Renal cortical epithelial cell (primary cell): ENCODE data around the gene ANKS1A. TPM values are rescaled to one million over a fixed set of nuclear protein-coding genes. Genes with fewer than 3 reads are reported as not detected.
"Not testable (repeated sequence)": the region's sequence is repeated elsewhere in the genome, so short reads cannot be mapped to it uniquely, and the experiment has no call there.

Source experiments
- DNase-seq: peaks from one replicate; pipeline ENCODE4 v3.0.0-alpha.2; 2011; ENCODE audit warnings: low read depth
- total RNA-seq: library from RNA; depleted of rRNA; stranded (reverse); fragments of >200 nt; gene quantifications from 2 replicates; pipeline ENCODE4 v1.2.3, GENCODE V29; 2014

The ANKS1A gene
- total RNA-seq, 1 donor from 2014 or later = 24.5 TPM

- not testable (repeated sequence) for DNase-seq
These were observed 3.2 kb upstream of the ANKS1A start for GRCh38 chr6:34885837-34886236.

DNA sequence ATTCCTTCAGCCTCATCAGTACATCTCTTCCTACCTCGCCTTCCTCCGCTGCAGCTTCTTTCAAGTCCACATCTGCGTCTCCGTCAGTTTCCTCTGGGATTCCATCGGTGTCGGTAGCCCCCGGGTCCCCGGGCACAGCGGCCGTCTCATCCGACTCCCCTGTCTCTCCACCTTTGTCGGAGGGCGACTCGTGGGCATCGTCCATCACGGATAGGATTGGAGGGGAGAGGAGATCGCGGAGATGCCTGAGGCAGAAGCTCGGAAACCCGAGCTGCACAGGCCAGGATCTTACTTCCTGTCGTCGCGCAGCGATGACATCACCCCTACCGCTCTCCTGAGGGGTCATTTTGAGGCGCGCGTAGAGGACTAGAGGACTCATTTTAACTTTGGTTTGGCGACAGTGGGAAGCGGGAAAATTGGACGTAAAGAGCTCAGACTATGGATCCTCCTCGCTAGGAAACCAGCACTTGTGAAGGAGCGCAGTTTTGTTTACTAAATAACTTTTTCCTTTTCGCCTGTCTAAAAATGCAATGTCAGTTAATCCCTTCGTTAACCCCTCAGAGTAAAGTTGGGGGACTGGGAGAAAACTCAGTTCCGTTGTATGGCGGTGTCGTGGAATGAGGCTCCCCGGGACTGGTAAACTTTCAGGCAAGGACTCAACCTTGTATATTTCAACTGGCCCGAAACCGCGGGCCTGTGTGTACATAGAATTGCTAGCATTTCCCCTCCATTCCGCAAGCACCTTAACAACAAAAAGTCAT lies 1.1 kb upstream of the ANKS1A start, which contains the start of gene TAF11:
Gene TAF11 (minus strand): TSS at position 290 of the 761 bp plus-strand sequence. CDS start 85 bp downstream, at position 205.
- peak; percentile 88 for DNase-seq

GRCh38 chr6:34888514-34888856 lies 570 bp upstream of the ANKS1A start:
- no peak for DNase-seq

GRCh38 chr6:34890533-34890925 lies 1.5 kb downstream of the ANKS1A start:
- no peak for DNase-seq

DNA sequence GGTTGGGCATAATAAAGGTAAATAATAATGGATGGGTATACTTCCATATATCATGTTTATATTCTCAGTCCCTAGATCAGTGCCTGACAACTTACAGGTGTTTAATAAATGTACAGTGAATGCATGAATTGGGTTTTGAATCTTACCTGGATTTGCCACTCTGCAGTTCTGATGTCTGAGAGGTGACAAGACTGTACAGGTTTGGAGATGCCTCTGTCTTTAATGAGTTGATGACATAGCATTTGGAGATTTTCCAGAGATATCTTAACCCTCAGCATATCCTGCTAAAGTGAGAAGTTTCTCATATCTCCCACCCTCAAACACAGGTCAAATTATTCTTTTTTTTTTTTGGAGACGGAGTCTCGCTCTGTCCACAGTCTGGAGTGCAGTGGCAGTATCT lies 2.2 kb downstream of the ANKS1A start:
- DNase-seq = no peak

DNA sequence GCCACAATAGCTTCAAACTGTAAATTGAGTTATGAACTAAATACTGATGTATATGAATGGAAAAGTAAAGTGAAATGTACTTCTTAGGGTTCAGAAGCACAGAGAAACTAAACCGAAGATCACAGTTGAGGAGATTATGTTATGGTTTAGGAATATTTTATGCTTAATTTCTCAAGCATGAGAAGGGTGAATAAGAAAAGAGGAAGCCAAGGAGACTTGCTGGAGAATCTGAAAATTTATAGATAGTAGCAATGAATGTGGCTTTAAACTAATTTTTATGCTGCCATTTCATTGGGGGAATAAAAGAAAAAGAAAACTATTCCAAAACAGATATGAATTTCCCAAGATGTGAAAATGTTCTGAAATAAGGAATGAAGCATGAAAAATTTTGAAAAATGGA lies 5.6 kb downstream of the ANKS1A start:
- DNase-seq = no peak

GRCh38 chr6:34897130-34897529 lies 8.1 kb downstream of the ANKS1A start:
- DNase-seq = peak; percentile 47

DNA sequence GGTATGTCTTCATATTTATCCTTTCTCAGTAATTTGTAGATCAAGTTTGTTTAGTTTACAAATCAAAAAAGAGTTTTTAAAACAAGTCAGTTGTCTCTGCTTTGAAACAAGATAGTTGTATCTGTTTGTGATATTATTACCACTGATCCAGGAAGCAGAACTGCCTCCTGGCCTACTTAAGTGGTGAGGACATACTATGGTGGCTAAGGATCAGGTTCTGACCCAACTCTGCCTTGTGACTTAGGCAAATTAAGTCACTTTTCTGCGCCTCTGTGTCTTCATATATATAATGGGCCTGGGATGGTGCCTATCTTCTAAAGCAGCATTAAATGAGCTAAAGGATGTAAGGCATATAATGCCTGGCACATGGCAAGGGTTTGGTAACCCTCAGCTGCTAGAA lies 8.7 kb downstream of the ANKS1A start:
- no peak for DNase-seq

GRCh38 chr6:34899748-34900147 lies 10.7 kb downstream of the ANKS1A start:
- not testable (repeated sequence) for DNase-seq

DNA sequence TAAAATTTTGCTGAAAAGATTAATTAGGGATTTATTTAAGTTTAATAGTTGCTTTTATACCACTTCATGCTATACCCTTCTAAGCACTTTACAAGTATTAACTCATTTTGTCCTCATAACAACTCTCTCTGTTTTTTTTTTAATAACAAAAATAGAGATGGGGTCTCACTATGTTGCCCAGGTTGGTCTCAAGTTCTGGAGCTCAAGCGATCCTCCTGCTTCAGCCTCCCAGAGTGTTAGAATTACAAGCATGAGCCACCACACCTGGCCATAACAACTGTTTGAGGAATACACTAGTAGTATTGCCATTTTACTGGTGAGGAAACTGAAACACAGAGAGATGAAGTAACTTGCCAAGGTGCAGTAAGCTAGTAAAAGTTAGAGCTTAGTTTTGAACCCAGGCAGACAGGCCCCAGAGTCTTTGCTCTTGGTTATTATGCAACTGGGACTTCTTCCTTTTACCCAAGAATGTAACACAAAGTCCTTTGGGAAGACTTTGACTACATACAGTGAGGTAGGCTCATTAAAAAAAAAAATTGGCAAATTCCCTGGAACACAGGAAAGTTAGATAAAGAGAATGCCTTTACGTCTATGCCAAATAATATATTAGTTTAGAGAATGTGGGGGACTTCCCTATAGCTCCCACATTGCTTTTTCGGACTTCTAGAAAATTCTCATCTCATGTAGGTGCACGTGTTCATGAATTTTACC lies 11.4 kb downstream of the ANKS1A start:
- DNase-seq = no peak

- peak; percentile 62 for DNase-seq
These were observed 12.9 kb downstream of the ANKS1A start for GRCh38 chr6:34901930-34902329.

DNA sequence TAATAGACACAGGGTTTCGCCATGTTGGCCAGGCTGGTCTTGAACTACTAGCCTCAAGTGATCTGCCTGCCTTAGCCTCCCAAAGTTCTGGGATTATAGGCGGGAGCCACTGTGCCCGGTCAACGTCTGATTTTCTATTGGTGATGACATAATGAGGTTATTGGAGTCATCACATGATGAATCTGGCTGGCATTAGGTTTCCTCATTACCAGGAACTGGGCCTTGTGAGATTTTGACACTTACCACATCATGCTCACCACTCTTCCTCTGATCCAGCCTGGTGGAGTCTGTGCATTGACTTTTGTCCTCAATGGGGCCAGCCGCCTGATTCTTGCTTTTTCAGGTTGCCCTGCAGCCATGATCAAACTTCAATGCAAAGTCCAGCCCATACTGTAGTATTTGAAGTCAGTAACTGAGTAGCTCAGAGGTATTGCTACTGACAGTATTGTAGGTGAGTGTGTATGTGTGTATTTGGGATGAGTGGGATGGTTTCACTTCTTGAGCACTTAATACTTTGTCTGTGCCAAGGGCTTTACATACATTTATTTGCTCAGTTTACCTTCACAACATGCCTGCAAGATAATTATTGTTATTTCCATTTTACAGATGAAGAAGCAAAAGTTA lies 16.0 kb downstream of the ANKS1A start:
- DNase-seq = no peak

- DNase-seq = no peak
These were observed 17.8 kb downstream of the ANKS1A start for GRCh38 chr6:34906826-34907225.

DNA sequence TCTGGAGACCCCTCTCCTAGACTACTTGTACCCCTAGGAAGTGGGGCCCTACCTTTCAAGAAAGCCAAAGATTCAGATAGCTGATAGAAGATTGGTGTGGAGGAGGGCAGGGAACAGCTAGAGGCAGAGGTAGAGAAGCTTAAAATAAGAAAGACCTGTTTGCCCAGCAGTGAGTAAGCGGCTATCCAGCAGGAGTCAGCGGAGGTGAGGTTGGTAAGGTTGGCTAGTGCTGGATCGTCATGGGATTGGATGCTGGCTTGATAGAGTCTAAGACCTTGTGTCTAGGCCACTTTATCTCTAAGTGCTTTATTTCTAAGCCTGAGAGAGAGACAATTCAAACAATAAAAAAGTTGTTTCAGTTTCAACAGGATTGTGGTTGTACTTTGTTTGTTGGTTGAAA lies 19.1 kb downstream of the ANKS1A start:
- no peak for DNase-seq

GRCh38 chr6:34909320-34909883 lies 20.3 kb downstream of the ANKS1A start:
- no peak for DNase-seq

DNA sequence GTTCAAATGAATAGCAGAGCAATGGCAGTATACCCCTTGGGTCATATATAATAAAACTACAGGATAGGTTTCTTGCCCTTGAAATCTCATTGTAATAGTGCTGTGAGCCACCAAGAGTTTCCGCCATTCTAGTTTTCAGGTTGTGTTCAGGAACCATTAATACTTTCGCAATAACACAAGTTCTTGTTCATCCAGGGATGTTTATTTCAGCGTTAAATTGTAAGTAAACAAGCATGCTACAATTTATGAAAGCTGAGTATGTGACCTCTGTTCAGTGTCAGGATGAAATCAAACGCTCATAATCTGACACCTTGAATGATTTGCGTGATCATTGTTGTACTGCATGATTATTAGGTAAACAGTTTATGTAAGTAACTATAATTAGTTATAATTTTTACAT lies 22.8 kb downstream of the ANKS1A start:
- no peak for DNase-seq

- peak; percentile 95 for DNase-seq
These were observed 23.8 kb downstream of the ANKS1A start for GRCh38 chr6:34912715-34913464.

DNA sequence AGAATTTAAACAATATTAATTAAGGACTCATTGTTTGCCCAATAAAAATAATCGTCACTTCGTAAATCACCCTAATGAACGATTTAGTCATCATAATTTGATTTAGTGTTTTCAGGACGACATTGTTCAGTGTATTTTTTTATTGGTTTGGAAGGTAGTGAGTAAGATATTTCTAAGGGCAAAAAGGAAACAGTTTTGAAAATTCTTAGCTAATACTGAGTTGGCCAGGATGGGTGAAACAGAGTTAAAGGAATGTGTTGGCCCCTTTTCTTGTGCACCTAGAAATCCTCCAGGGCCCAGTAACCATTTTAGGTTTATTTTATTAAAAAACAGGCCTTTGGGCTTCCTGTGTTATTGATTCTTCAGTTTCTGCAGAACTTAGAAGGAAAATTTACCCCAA lies 25.3 kb downstream of the ANKS1A start:
- no peak for DNase-seq

- no peak for DNase-seq
These were observed 27.4 kb downstream of the ANKS1A start for GRCh38 chr6:34916348-34916967.

GRCh38 chr6:34917626-34918285 lies 28.7 kb downstream of the ANKS1A start:
- DNase-seq = no peak

DNA sequence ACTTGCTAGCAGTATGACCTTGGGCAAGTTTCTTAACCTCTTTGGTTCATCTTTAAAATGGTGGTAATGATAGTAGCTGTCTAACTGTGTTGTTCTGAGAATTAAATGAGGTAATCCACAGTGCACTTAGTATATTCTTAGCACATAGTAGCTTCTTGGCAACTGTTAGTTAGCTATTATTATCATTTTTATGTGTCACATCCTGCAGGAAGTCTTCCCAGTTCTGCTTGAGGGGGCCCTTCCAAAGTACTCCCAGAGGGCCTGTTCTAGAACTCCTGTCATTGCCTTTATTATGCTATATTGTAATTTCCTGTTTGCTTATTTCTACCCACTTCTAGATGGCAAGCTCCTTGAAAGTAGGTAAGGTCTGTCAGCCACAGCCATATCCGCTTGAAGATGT lies 30.6 kb downstream of the ANKS1A start:
- DNase-seq = peak; percentile 31
